Activated CD4-positive, CD25-positive, alpha-beta regulatory T cell treated with anti-CD3 and anti-CD28 coated beads, Interleukin-2, amount 50 U/mL, for 24 hours (primary cell): ENCODE measurements around the gene SERPINC1.
"Not testable (repeated sequence)": the region's sequence is repeated elsewhere in the genome, so short reads cannot be mapped to it uniquely, and the experiment has no call there.

ENCODE experiments used
- ATAC-seq, 2 donors: fragments of 150-1000 bp; cut with Tn5 transposase; one replicate each; pipeline ENCODE4 v1.10.0; 2021; ENCODE audit warnings: mild to moderate bottlenecking in 1 of 2, moderate library complexity in 1 of 2

SERPINC1 gene

GRCh38 chr1:173917149-173917548 lies at the start of gene SERPINC1:
Gene SERPINC1 (minus strand): TSS chr1:173917327. CDS start chr1:173917259, 68 bp downstream.
- ATAC-seq = no peak

- not testable (repeated sequence) for ATAC-seq
Measured at GRCh38 chr1:173965896-173966295, 48.8 kb upstream of the SERPINC1 start.

GRCh38 chr1:173963477-173963876 lies 46.4 kb upstream of the SERPINC1 start:
- ATAC-seq = no peak

GRCh38 chr1:173960625-173961024 lies 43.5 kb upstream of the SERPINC1 start:
- ATAC-seq = no peak

- peak in 1 of 2 donors; percentile 24 for ATAC-seq
Measured at GRCh38 chr1:173954179-173954578, 37.1 kb upstream of the SERPINC1 start.

GRCh38 chr1:173948594-173948993 lies 31.5 kb upstream of the SERPINC1 start:
- no peak for ATAC-seq

GRCh38 chr1:173946380-173946921 lies 29.3 kb upstream of the SERPINC1 start:
- no peak for ATAC-seq

- ATAC-seq = peak in 1 of 2 donors; percentile 45
Measured at GRCh38 chr1:173937062-173937461, 19.9 kb upstream of the SERPINC1 start.

GRCh38 chr1:173934440-173934839 lies 17.3 kb upstream of the SERPINC1 start:
- ATAC-seq = no peak

GRCh38 chr1:173930541-173930940 lies 13.4 kb upstream of the SERPINC1 start:
- ATAC-seq = not testable (repeated sequence)

- no peak for ATAC-seq
Measured at GRCh38 chr1:173925306-173926242, 8.4 kb upstream of the SERPINC1 start.

- no peak for ATAC-seq
Measured at GRCh38 chr1:173920861-173921260, 3.7 kb upstream of the SERPINC1 start.

GRCh38 chr1:173917635-173918493 lies 737 bp upstream of the SERPINC1 start:
- no peak for ATAC-seq

GRCh38 chr1:173916667-173917066 lies 460 bp downstream of the SERPINC1 start:
- ATAC-seq = no peak

- ATAC-seq = no peak
Measured at GRCh38 chr1:173915596-173915995, 1.5 kb downstream of the SERPINC1 start.

GRCh38 chr1:173914366-173914871 lies 2.7 kb downstream of the SERPINC1 start:
- ATAC-seq = no peak

- no peak for ATAC-seq
Measured at GRCh38 chr1:173913111-173913510, 4.0 kb downstream of the SERPINC1 start.

- no peak for ATAC-seq
Measured at GRCh38 chr1:173903827-173904531, 13.1 kb downstream of the SERPINC1 start.

GRCh38 chr1:173900992-173901391 lies 16.1 kb downstream of the SERPINC1 start:
- ATAC-seq = no peak

GRCh38 chr1:173900427-173900826 lies 16.7 kb downstream of the SERPINC1 start:
- ATAC-seq = no peak

- ATAC-seq = no peak
Measured at GRCh38 chr1:173894189-173894588, 22.9 kb downstream of the SERPINC1 start.

GRCh38 chr1:173893611-173894010 lies 23.5 kb downstream of the SERPINC1 start:
- ATAC-seq = no peak
